HepG2 (cell line): ENCODE results near the gene CNIH4. TPM values are rescaled to one million over a fixed set of nuclear protein-coding genes. Genes with fewer than 3 reads are reported as not detected.

Experiments used
- ATAC-seq: fragments of 200-7000 bp; cut with Tn5 transposase; 3 replicates; pipeline ENCODE4 v1.9.1; 2020; ENCODE audit warnings: mild to moderate bottlenecking, moderate library complexity
- BruUV-seq: library from RNA; stranded (reverse); fragments of 400-500 nt; replicated peaks from 2 replicates; lab custom pipeline; 2021; lab: Mats Ljungman, UMichigan
- CTCF ChIA-PET: fragments of 300-600 bp; formaldehyde crosslinking; extraction: SDS; loops from one replicate; lab custom pipeline; 2021; ENCODE audit warnings: low total read pairs, inconsistent platforms, low intra/inter-chr PET ratio; lab: Yijun Ruan, JAX
- POLR2A ChIA-PET: fragments of 350-600 bp; sonication (Branson Sonifier 250); formaldehyde crosslinking; loops from one replicate; lab custom pipeline; 2020; ENCODE audit warnings: antibody characterized with exemption, inconsistent platforms; lab: Yijun Ruan, JAX
- DNase-seq: peaks from one replicate; pipeline ENCODE4 v3.0.0-alpha.2; 2015; ENCODE audit warnings: low spot score
- FAIRE-seq: peaks from 3 replicates; lab custom pipeline; 2011; peaks lifted over from hg19 to GRCh38; lab: Jason Lieb, UNC
- H2AFZ ChIP-seq: one replicate; pipeline ENCODE4 v1.6.1; 2011; ENCODE audit warnings: low read length, inconsistent platforms
- H3K27ac ChIP-seq: fragments of 300-600 bp; 3 replicates; pipeline ENCODE4 v1.8.0; 2011; ENCODE audit warnings: mixed run types, mild to moderate bottlenecking, mixed read lengths, low read length, inconsistent platforms; ENCODE audit not compliant: insufficient read depth; ENCODE audit errors: extremely low read length
- H3K27me3 ChIP-seq, 2 experiments: fragments of 200-600 bp in 1 of 2; 2 replicates in 1 of 2; 3 replicates in 1 of 2; pipeline versions ENCODE4 v1.6.0 to v1.8.0; 2011; ENCODE audit warnings: low read length in 2 of 2, mild to moderate bottlenecking in 2 of 2, moderate library complexity in 2 of 2, inconsistent platforms in 1 of 2; ENCODE audit not compliant: insufficient read depth in 2 of 2, control insufficient read depth in 1 of 2
- H3K36me3 ChIP-seq, 2 experiments: fragments of 200-600 bp in 1 of 2; replicated peaks in 1 of 2; 2 replicates in 1 of 2; 3 replicates in 1 of 2; pipeline versions ENCODE4 v1.5.1 to v1.8.0; 2011; ENCODE audit warnings: low read length in 2 of 2, inconsistent platforms in 1 of 2; ENCODE audit not compliant: insufficient read depth in 2 of 2, control insufficient read depth in 1 of 2
- H3K4me1 ChIP-seq: 2 replicates; pipeline ENCODE4 v1.5.1; 2012; ENCODE audit warnings: low read length, inconsistent platforms; ENCODE audit not compliant: insufficient read depth
- H3K4me2 ChIP-seq: 2 replicates; pipeline ENCODE4 v1.6.0; 2011; ENCODE audit warnings: low read depth, low read length, inconsistent platforms
- H3K4me3 ChIP-seq, 3 experiments: fragments of 200-600 bp in 1 of 3; sonication (generic), shearing (Covaris generic) in 1 of 3; replicated peaks in 1 of 3; 2 replicates each; pipeline ENCODE4 v1.5.1; 2011 to 2016; ENCODE audit warnings: low read length in 3 of 3, inconsistent platforms in 2 of 3, low read depth in 2 of 3, mild to moderate bottlenecking in 2 of 3, control low read depth in 1 of 3, mixed read lengths in 1 of 3; ENCODE audit not compliant: insufficient read depth in 1 of 3
- H3K79me2 ChIP-seq: one replicate; pipeline ENCODE4 v1.6.1; 2011; ENCODE audit warnings: low read length, inconsistent platforms; ENCODE audit not compliant: insufficient read depth
- H3K9ac ChIP-seq: 2 replicates; pipeline ENCODE4 v1.6.0; 2011; ENCODE audit warnings: mild to moderate bottlenecking, low read depth, low read length, inconsistent platforms; ENCODE audit not compliant: insufficient read depth
- H3K9me3 ChIP-seq: 2 replicates; pipeline ENCODE4 v1.5.1; 2012; ENCODE audit warnings: mild to moderate bottlenecking, low read length
- H4K20me1 ChIP-seq: 2 replicates; pipeline ENCODE4 v1.6.0; 2011; ENCODE audit warnings: inconsistent platforms, mild to moderate bottlenecking, low read length, moderate library complexity; ENCODE audit not compliant: insufficient read depth
- CBX1 ChIP-seq: IDR thresholded peaks from one replicate; pipeline ENCODE4 v1.6.1; 2016; ENCODE audit warnings: antibody characterized with exemption, low read depth
- ELF1 ChIP-seq: sonication (generic); formaldehyde crosslinking; IDR thresholded peaks from 2 replicates; pipeline ENCODE4 v1.4.0; 2020; ENCODE audit warnings: missing genetic modification reagents
- JARID2 ChIP-seq: sonication (generic); formaldehyde crosslinking; IDR thresholded peaks from 2 replicates; pipeline ENCODE4 v1.8.1; 2023; ENCODE audit warnings: missing genetic modification reagents, inconsistent platforms; ENCODE audit not compliant: insufficient replicate concordance
- KDM5B ChIP-seq: sonication (generic); formaldehyde crosslinking; IDR thresholded peaks from 2 replicates; pipeline ENCODE4 v1.4.0; 2020; ENCODE audit warnings: missing genetic modification reagents, mild to moderate bottlenecking, borderline replicate concordance
- MAFF ChIP-seq: IDR thresholded peaks from 2 replicates; pipeline ENCODE4 v1.6.1; 2011; ENCODE audit warnings: low read depth, low read length, improper control_type of control experiment
- MIER2 ChIP-seq: IDR thresholded peaks from 2 replicates; pipeline ENCODE4 v1.6.1; 2016; ENCODE audit warnings: missing biosample characterization, missing genetic modification reagents
- SRSF1 ChIP-seq: fragments of 200-400 bp; formaldehyde crosslinking; optimal IDR thresholded peaks from 2 replicates; pipeline ENCODE3; 2017; ENCODE audit warnings: mild to moderate bottlenecking, low read depth, low read length, moderate library complexity
- ZMAT3 ChIP-seq: sonication (generic); formaldehyde crosslinking; conservative IDR thresholded peaks from 2 replicates; pipeline ENCODE4 v1.7.0; 2021; ENCODE audit warnings: missing genetic modification reagents
- ZNF556 ChIP-seq: sonication (generic); formaldehyde crosslinking; IDR thresholded peaks from 2 replicates; pipeline ENCODE4 v1.4.0; 2020; ENCODE audit warnings: mild to moderate bottlenecking, missing genetic modification reagents, borderline replicate concordance
- in situ Hi-C: cut with HindIII; loops from 2 replicates; pipeline ENCODE4 v1.10.0; 2017; ENCODE audit warnings: low pct_unique_long_range_greater_than_20kb; ENCODE audit not compliant: extremely low pct_ligation_motif_present
- intact Hi-C: fragments of 100-400 bp; cut with micrococcal nuclease; formaldehyde crosslinking; loops from one replicate; pipeline ENCODE4 v1.10.0; 2022; ENCODE audit not compliant: unreplicated experiment
- polyA plus RNA-seq, 8 experiments: library from polyadenylated mRNA; depleted of rRNA in 3 of 8; stranded (reverse) in 7 of 8; unstranded in 1 of 8; fragments of >200 nt; fragmentation: Illumina TruSeq in 4 of 8; extraction: Trizol in 4 of 8; gene quantifications; 2 replicates each; pipeline versions ENCODE4 v1.2.1 to v1.2.3, GENCODE V29; 2011 to 2016; ENCODE audit warnings: low read depth in 4 of 8, missing spikeins in 1 of 8, mixed read lengths in 1 of 8; ENCODE audit not compliant: insufficient read depth in 1 of 8
- total RNA-seq, 5 experiments: library from RNA; depleted of rRNA; stranded (reverse); fragments of >200 nt; fragmentation: Illumina TruSeq; extraction: Trizol; gene quantifications; 2 replicates each; pipeline ENCODE4 v1.2.3, GENCODE V29; 2016; ENCODE audit warnings: low read depth in 1 of 5
- TF ChIP-seq, protein P1 (sequence below): sonication (generic); formaldehyde crosslinking; conservative IDR thresholded peaks from 2 replicates; pipeline ENCODE4 v1.4.0; 2020; ENCODE audit warnings: missing genetic modification reagents
- TF ChIP-seq, protein P2 (sequence below): sonication (generic); formaldehyde crosslinking; conservative IDR thresholded peaks from 2 replicates; pipeline ENCODE4 v1.8.0; 2022; ENCODE audit warnings: missing genetic modification reagents
- TF ChIP-seq, protein P3 (sequence below): IDR thresholded peaks from 2 replicates; pipeline ENCODE4 v1.6.1; 2016
- TF ChIP-seq, protein P4 (sequence below): sonication (generic); formaldehyde crosslinking; IDR thresholded peaks from 2 replicates; pipeline ENCODE4 v1.4.0; 2020; ENCODE audit warnings: mild to moderate bottlenecking, missing genetic modification reagents
- TF ChIP-seq, protein P5 (sequence below): sonication (generic); formaldehyde crosslinking; IDR thresholded peaks from 2 replicates; pipeline ENCODE4 v1.5.1; 2020; ENCODE audit warnings: mild to moderate bottlenecking, missing genetic modification reagents, borderline replicate concordance

Gene CNIH4
- total and polyA plus RNA-seq, 2 of the 13 experiments (the other 11 are each of a cell fraction or from before 2014, with no cell fraction given) = 51.8 to 52.9 TPM

DNA sequence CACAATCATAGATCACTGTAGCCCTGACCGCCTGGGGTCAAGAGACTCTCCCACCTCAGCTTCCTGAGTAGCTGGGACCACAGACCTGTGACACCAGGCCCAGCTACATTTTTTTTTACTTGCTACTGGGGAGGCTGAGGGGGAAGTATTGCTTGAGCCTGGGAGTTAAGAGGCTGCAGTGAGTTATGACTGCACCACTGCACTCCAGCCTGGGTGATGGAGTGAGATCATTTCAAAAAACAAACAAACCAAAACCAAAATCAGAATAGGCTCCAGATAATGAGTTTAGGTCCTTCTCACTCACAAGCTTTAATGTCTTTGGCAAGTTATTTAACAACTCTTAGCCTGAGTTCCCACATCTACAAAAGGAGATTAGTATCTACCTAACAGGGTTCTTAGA is 55.1 kb downstream of the CNIH4 start (continued):
- TF ChIP-seq, protein P1, sequence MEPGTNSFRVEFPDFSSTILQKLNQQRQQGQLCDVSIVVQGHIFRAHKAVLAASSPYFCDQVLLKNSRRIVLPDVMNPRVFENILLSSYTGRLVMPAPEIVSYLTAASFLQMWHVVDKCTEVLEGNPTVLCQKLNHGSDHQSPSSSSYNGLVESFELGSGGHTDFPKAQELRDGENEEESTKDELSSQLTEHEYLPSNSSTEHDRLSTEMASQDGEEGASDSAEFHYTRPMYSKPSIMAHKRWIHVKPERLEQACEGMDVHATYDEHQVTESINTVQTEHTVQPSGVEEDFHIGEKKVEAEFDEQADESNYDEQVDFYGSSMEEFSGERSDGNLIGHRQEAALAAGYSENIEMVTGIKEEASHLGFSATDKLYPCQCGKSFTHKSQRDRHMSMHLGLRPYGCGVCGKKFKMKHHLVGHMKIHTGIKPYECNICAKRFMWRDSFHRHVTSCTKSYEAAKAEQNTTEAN (CRISPR knock-in tag) = no peak
- TF ChIP-seq KDM5B (no peak), CBX1 (no peak), MAFF (no peak), ZNF556 (no peak)
- TF ChIP-seq, protein P2, sequence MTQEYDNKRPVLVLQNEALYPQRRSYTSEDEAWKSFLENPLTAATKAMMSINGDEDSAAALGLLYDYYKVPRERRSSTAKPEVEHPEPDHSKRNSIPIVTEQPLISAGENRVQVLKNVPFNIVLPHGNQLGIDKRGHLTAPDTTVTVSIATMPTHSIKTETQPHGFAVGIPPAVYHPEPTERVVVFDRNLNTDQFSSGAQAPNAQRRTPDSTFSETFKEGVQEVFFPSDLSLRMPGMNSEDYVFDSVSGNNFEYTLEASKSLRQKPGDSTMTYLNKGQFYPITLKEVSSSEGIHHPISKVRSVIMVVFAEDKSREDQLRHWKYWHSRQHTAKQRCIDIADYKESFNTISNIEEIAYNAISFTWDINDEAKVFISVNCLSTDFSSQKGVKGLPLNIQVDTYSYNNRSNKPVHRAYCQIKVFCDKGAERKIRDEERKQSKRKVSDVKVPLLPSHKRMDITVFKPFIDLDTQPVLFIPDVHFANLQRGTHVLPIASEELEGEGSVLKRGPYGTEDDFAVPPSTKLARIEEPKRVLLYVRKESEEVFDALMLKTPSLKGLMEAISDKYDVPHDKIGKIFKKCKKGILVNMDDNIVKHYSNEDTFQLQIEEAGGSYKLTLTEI (CRISPR knock-in tag) = no peak
- TF ChIP-seq, protein P3, sequence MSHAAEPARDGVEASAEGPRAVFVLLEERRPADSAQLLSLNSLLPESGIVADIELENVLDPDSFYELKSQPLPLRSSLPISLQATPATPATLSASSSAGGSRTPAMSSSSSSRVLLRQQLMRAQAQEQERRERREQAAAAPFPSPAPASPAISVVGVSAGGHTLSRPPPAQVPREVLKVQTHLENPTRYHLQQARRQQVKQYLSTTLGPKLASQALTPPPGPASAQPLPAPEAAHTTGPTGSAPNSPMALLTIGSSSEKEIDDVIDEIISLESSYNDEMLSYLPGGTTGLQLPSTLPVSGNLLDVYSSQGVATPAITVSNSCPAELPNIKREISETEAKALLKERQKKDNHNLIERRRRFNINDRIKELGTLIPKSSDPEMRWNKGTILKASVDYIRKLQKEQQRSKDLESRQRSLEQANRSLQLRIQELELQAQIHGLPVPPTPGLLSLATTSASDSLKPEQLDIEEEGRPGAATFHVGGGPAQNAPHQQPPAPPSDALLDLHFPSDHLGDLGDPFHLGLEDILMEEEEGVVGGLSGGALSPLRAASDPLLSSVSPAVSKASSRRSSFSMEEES = no peak

DNA sequence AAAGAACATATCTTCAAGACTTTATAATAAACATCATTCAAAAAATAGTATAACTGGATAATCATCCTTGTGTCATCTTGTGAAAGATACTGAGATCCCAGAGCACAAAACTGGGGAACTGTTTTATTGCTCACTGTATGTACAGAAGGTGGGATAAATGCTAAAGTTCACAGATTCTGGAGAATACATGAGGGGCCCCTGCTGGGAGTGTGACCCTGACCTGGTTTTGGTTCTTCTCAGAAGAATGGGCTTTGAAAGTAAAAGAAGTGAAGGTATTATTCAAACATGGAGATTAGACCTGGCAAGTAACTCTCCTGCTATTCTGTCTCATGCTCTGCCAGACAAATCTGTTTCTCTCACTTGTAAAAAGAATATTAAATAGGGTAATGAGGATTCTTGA is 63.4 kb downstream of the CNIH4 start:
- Histone ChIP-seq H3K36me3 (peaks cover 25 to 85% of the 10 kb centered on the region in 2 experiments), H4K20me1 (no peaks in the 10 kb centered on the region), H3K4me2 (no peak overlapping the region), H3K27ac (no peak overlapping the region), H3K4me1 (peaks cover 20% of the 10 kb centered on the region), H3K27me3 (no peaks in the 10 kb centered on the region), H3K9me3 (no peaks in the 10 kb centered on the region), H3K9ac (no peak overlapping the region), H2AFZ (no peak overlapping the region), H3K4me3 (no peak overlapping the region), H3K79me2 (no peaks in the 10 kb centered on the region)
- BruUV-seq = no TSS peak
- DNase-seq (no peak), FAIRE-seq (no peak), ATAC-seq (peak; percentile 45; the same call in 1 of the 3 replicates)
- POLR2A ChIA-PET = no interaction called here
- intact Hi-C loops = loop anchor here (5.0 kb wide), 1 partner anchor 37 kb away; no protein-coding TSS in a partner anchor
- in situ Hi-C loops = no loop called here
- CTCF ChIA-PET = no interaction called here
- TF ChIP-seq, protein P4, sequence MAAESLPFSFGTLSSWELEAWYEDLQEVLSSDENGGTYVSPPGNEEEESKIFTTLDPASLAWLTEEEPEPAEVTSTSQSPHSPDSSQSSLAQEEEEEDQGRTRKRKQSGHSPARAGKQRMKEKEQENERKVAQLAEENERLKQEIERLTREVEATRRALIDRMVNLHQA (CRISPR knock-in tag) = no peak
- TF ChIP-seq SRSF1 (no peak), ZMAT3 (CRISPR knock-in tag) (no peak), MIER2 (no peak), ELF1 (no peak), JARID2 (no peak)
- TF ChIP-seq, protein P5, sequence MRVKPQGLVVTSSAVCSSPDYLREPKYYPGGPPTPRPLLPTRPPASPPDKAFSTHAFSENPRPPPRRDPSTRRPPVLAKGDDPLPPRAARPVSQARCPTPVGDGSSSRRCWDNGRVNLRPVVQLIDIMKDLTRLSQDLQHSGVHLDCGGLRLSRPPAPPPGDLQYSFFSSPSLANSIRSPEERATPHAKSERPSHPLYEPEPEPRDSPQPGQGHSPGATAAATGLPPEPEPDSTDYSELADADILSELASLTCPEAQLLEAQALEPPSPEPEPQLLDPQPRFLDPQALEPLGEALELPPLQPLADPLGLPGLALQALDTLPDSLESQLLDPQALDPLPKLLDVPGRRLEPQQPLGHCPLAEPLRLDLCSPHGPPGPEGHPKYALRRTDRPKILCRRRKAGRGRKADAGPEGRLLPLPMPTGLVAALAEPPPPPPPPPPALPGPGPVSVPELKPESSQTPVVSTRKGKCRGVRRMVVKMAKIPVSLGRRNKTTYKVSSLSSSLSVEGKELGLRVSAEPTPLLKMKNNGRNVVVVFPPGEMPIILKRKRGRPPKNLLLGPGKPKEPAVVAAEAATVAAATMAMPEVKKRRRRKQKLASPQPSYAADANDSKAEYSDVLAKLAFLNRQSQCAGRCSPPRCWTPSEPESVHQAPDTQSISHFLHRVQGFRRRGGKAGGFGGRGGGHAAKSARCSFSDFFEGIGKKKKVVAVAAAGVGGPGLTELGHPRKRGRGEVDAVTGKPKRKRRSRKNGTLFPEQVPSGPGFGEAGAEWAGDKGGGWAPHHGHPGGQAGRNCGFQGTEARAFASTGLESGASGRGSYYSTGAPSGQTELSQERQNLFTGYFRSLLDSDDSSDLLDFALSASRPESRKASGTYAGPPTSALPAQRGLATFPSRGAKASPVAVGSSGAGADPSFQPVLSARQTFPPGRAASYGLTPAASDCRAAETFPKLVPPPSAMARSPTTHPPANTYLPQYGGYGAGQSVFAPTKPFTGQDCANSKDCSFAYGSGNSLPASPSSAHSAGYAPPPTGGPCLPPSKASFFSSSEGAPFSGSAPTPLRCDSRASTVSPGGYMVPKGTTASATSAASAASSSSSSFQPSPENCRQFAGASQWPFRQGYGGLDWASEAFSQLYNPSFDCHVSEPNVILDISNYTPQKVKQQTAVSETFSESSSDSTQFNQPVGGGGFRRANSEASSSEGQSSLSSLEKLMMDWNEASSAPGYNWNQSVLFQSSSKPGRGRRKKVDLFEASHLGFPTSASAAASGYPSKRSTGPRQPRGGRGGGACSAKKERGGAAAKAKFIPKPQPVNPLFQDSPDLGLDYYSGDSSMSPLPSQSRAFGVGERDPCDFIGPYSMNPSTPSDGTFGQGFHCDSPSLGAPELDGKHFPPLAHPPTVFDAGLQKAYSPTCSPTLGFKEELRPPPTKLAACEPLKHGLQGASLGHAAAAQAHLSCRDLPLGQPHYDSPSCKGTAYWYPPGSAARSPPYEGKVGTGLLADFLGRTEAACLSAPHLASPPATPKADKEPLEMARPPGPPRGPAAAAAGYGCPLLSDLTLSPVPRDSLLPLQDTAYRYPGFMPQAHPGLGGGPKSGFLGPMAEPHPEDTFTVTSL (CRISPR knock-in tag) = no peak
